GM23338 (cell line): ENCODE results near the gene C7orf25. TPM values are rescaled to one million over a fixed set of nuclear protein-coding genes. Genes with fewer than 3 reads are reported as not detected.

Experiments used
- ATAC-seq: fragments of 200-7000 bp; cut with Tn5 transposase; 3 replicates; pipeline ENCODE4 v1.9.1; 2020
- DNase-seq: peaks from one replicate; pipeline ENCODE4 v3.0.0-alpha.2; 2015; ENCODE audit warnings: low spot score
- H2AFZ ChIP-seq: fragments of 200-600 bp; sonication (generic); 2 replicates; pipeline ENCODE4 v1.8.0; 2016; ENCODE audit warnings: antibody characterized with exemption, mild to moderate bottlenecking, moderate library complexity
- H3F3A ChIP-seq: fragments of 200-600 bp; sonication (generic); replicated peaks from 2 replicates; pipeline ENCODE4 v1.8.0; 2017; ENCODE audit warnings: antibody characterized with exemption, mixed run types, low read depth
- H3K27ac ChIP-seq: fragments of 200-600 bp; sonication (generic); 2 replicates; pipeline ENCODE4 v1.6.1; 2016; ENCODE audit warnings: low read depth
- H3K27me3 ChIP-seq: fragments of 200-600 bp; sonication (generic); 2 replicates; pipeline ENCODE4 v1.8.0; 2016; ENCODE audit warnings: mild to moderate bottlenecking, mixed run types, moderate library complexity; ENCODE audit not compliant: insufficient read depth
- H3K36me3 ChIP-seq: fragments of 200-600 bp; sonication (generic); 2 replicates; pipeline ENCODE4 v1.8.0; 2016; ENCODE audit warnings: mild to moderate bottlenecking; ENCODE audit not compliant: insufficient read depth
- H3K4me1 ChIP-seq: fragments of 200-600 bp; sonication (generic); 2 replicates; pipeline ENCODE4 v1.8.0; 2016; ENCODE audit warnings: mild to moderate bottlenecking, moderate library complexity; ENCODE audit not compliant: insufficient read depth
- H3K4me2 ChIP-seq: fragments of 200-600 bp; sonication (generic); 2 replicates; pipeline ENCODE4 v1.7.1; 2017; ENCODE audit warnings: mixed run types
- H3K4me3 ChIP-seq: fragments of 200-600 bp; sonication (generic); 2 replicates; pipeline ENCODE4 v1.6.1; 2016; ENCODE audit warnings: mixed run types
- H3K79me2 ChIP-seq: fragments of 200-600 bp; sonication (generic); replicated peaks from 2 replicates; pipeline ENCODE4 v1.8.0; 2017; ENCODE audit warnings: mild to moderate bottlenecking; ENCODE audit not compliant: insufficient read depth
- H3K9me2 ChIP-seq: fragments of 200-600 bp; sonication (generic); 2 replicates; pipeline ENCODE4 v1.8.0; 2017; ENCODE audit not compliant: insufficient read depth
- H4K20me1 ChIP-seq: fragments of 200-600 bp; sonication (generic); replicated peaks from 2 replicates; pipeline ENCODE4 v1.8.0; 2017; ENCODE audit warnings: mild to moderate bottlenecking; ENCODE audit not compliant: insufficient read depth
- H3K27ac Mint-ChIP-seq: 2 replicates; pipeline ENCODE4 v1.8.0; 2020; ENCODE audit warnings: inconsistent platforms, mild to moderate bottlenecking, moderate library complexity, mixed read lengths
- H3K27me3 Mint-ChIP-seq: 3 replicates; pipeline ENCODE4 v1.8.0; 2022; ENCODE audit warnings: low read depth, mild to moderate bottlenecking, moderate library complexity, mixed read lengths, inconsistent platforms; ENCODE audit not compliant: insufficient read depth, poor library complexity
- H3K36me3 Mint-ChIP-seq: 3 replicates; pipeline ENCODE4 v1.8.0; 2021; ENCODE audit warnings: low read depth, mild to moderate bottlenecking, inconsistent platforms, moderate library complexity, mixed read lengths
- H3K4me1 Mint-ChIP-seq: 3 replicates; pipeline ENCODE4 v1.8.0; 2020; ENCODE audit warnings: mild to moderate bottlenecking, inconsistent platforms, mixed read lengths
- H3K4me3 Mint-ChIP-seq: 3 replicates; pipeline ENCODE4 v1.8.0; 2021; ENCODE audit warnings: moderate library complexity, mild to moderate bottlenecking, inconsistent platforms, mixed read lengths
- H3K9me3 Mint-ChIP-seq: 3 replicates; pipeline ENCODE4 v1.8.0; 2020; ENCODE audit warnings: moderate library complexity, mild to moderate bottlenecking, inconsistent platforms, mixed read lengths
- EZH2 ChIP-seq: fragments of 200-600 bp; sonication (generic); IDR thresholded peaks from one replicate; pipeline ENCODE4 v1.8.0; 2017; ENCODE audit warnings: antibody characterized with exemption, mild to moderate bottlenecking, low read depth; ENCODE audit not compliant: unreplicated experiment
- STAT1 ChIP-seq: IDR thresholded peaks from one replicate; pipeline ENCODE4 v1.6.1; 2016; ENCODE audit warnings: antibody characterized with exemption; ENCODE audit not compliant: unreplicated experiment
- ZNF114 ChIP-seq: fragments of 250-450 bp; sonication (Bioruptor Pico); IDR thresholded peaks from 2 replicates; pipeline ENCODE4 v1.5.0; 2020; ENCODE audit warnings: mild to moderate bottlenecking, moderate library complexity
- polyA plus RNA-seq: library from polyadenylated mRNA; unstranded; fragments of >200 nt; fragmentation: Nextera tagmentation; extraction: Ambion mirVana; gene quantifications from 2 replicates; pipeline ENCODE4 v1.2.1, GENCODE V29; 2016
- total RNA-seq: library from RNA; depleted of rRNA; stranded (reverse); fragments of >200 nt; shearing (Covaris generic); gene quantifications from 2 replicates; pipeline ENCODE4 v1.2.3, GENCODE V29; 2014
- TF ChIP-seq, protein P1 (sequence below): fragments of 250-450 bp; sonication (Bioruptor Pico); IDR thresholded peaks from 2 replicates; pipeline ENCODE4 v1.5.0; 2020; ENCODE audit warnings: mild to moderate bottlenecking, moderate library complexity
- TF ChIP-seq, protein P2 (sequence below): IDR thresholded peaks from one replicate; pipeline ENCODE4 v1.6.1; 2018; ENCODE audit warnings: antibody characterized with exemption; ENCODE audit not compliant: unreplicated experiment
- TF ChIP-seq, protein P3 (sequence below), 2 experiments: fragments of 200-600 bp in 1 of 2; sonication (generic) in 1 of 2; conservative IDR thresholded peaks; 2 replicates each; pipeline versions ENCODE4 v1.5.1 to v1.6.1; 2016 to 2017; ENCODE audit warnings: antibody characterized with exemption in 2 of 2, low read depth in 2 of 2, mild to moderate bottlenecking in 2 of 2, moderate library complexity in 1 of 2

The C7orf25 gene
- total and polyA plus RNA-seq, 2 experiments from 2014 or later, result 1.7 to 8.7 TPM

DNA sequence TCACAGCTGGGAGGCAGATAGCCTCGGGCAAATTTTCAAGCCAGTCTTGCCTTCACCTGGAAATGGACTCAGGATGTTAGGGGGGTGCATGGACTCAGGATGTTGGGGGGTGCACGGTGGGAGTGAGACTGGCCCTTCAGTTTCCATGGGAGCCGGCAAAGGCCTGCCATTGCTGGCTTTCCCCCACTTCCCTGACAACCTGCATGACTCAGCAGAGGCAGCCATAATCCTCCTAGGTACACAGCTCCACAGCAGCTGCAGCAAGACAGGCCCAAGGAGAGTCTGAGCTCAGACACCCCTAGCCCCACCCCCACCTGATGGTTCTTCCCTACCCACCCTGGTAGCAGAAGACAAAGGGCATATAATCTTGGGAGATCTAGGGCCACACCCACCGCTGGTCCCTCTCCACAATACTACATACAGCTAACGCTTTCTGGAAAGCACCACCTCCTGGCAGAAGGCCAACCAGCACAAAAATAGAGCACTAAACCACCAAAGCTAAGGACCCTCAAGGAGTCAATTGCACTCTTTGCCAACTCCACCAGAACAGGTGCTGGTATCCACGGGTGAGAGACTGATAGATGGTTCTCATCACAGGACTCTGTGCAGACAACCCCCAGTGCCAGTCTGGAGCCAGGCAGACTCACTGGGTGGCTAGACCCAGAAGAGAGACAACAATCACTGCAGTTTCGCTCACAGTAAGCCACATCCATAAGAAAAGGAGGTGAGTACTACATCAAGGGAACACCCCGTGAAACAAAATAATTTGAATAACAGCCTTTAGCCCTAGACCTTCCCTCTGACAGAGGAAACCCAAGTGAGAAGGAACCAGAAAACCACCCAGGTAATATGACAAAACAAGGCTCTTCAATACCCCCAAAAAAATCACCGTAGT, 18.3 kb downstream of the C7orf25 start:
- Histone ChIP-seq H3K27me3 (no peaks in the 10 kb centered on the region), H2AFZ (no peak overlapping the region), H3K4me1 (peaks cover 20% of the 10 kb centered on the region), H4K20me1 (no peaks in the 10 kb centered on the region), H3K9me2 (no peaks in the 10 kb centered on the region; the same call in 1 of the 2 replicates), H3K79me2 (no peaks in the 10 kb centered on the region), H3K27ac (no peak overlapping the region), H3K36me3 (no peaks in the 10 kb centered on the region), H3K4me3 (no peak overlapping the region), H3K4me2 (no peak overlapping the region), H3F3A (0 out of 2 replicates have a peak, but pooled peaks cover 6% of the 10 kb centered on the region)
- ATAC-seq, result peak; percentile 58
- H3K27me3 Mint-ChIP-seq, result peaks cover 9% of the 10 kb centered on the region
- H3K4me3 Mint-ChIP-seq, result no peak overlapping the region
- H3K36me3 Mint-ChIP-seq, result peaks cover 31% of the 10 kb centered on the region
- TF ChIP-seq, protein P1, sequence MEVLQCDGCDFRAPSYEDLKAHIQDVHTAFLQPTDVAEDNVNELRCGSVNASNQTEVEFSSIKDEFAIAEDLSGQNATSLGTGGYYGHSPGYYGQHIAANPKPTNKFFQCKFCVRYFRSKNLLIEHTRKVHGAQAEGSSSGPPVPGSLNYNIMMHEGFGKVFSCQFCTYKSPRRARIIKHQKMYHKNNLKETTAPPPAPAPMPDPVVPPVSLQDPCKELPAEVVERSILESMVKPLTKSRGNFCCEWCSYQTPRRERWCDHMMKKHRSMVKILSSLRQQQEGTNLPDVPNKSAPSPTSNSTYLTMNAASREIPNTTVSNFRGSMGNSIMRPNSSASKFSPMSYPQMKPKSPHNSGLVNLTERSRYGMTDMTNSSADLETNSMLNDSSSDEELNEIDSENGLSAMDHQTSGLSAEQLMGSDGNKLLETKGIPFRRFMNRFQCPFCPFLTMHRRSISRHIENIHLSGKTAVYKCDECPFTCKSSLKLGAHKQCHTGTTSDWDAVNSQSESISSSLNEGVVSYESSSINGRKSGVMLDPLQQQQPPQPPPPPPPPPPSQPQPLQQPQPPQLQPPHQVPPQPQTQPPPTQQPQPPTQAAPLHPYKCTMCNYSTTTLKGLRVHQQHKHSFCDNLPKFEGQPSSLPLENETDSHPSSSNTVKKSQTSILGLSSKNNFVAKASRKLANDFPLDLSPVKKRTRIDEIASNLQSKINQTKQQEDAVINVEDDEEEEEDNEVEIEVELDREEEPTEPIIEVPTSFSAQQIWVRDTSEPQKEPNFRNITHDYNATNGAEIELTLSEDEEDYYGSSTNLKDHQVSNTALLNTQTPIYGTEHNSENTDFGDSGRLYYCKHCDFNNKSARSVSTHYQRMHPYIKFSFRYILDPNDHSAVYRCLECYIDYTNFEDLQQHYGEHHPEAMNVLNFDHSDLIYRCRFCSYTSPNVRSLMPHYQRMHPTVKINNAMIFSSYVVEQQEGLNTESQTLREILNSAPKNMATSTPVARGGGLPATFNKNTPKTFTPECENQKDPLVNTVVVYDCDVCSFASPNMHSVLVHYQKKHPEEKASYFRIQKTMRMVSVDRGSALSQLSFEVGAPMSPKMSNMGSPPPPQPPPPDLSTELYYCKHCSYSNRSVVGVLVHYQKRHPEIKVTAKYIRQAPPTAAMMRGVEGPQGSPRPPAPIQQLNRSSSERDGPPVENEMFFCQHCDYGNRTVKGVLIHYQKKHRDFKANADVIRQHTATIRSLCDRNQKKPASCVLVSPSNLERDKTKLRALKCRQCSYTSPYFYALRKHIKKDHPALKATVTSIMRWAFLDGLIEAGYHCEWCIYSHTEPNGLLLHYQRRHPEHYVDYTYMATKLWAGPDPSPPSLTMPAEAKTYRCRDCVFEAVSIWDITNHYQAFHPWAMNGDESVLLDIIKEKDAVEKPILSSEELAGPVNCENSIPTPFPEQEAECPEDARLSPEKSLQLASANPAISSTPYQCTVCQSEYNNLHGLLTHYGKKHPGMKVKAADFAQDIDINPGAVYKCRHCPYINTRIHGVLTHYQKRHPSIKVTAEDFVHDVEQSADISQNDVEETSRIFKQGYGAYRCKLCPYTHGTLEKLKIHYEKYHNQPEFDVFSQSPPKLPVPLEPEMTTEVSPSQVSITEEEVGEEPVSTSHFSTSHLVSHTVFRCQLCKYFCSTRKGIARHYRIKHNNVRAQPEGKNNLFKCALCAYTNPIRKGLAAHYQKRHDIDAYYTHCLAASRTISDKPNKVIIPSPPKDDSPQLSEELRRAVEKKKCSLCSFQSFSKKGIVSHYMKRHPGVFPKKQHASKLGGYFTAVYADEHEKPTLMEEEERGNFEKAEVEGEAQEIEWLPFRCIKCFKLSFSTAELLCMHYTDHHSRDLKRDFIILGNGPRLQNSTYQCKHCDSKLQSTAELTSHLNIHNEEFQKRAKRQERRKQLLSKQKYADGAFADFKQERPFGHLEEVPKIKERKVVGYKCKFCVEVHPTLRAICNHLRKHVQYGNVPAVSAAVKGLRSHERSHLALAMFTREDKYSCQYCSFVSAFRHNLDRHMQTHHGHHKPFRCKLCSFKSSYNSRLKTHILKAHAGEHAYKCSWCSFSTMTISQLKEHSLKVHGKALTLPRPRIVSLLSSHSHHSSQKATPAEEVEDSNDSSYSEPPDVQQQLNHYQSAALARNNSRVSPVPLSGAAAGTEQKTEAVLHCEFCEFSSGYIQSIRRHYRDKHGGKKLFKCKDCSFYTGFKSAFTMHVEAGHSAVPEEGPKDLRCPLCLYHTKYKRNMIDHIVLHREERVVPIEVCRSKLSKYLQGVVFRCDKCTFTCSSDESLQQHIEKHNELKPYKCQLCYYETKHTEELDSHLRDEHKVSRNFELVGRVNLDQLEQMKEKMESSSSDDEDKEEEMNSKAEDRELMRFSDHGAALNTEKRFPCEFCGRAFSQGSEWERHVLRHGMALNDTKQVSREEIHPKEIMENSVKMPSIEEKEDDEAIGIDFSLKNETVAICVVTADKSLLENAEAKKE, result peak; percentile 7; the same call in 1 of the 2 replicates
- TF ChIP-seq, protein P2, sequence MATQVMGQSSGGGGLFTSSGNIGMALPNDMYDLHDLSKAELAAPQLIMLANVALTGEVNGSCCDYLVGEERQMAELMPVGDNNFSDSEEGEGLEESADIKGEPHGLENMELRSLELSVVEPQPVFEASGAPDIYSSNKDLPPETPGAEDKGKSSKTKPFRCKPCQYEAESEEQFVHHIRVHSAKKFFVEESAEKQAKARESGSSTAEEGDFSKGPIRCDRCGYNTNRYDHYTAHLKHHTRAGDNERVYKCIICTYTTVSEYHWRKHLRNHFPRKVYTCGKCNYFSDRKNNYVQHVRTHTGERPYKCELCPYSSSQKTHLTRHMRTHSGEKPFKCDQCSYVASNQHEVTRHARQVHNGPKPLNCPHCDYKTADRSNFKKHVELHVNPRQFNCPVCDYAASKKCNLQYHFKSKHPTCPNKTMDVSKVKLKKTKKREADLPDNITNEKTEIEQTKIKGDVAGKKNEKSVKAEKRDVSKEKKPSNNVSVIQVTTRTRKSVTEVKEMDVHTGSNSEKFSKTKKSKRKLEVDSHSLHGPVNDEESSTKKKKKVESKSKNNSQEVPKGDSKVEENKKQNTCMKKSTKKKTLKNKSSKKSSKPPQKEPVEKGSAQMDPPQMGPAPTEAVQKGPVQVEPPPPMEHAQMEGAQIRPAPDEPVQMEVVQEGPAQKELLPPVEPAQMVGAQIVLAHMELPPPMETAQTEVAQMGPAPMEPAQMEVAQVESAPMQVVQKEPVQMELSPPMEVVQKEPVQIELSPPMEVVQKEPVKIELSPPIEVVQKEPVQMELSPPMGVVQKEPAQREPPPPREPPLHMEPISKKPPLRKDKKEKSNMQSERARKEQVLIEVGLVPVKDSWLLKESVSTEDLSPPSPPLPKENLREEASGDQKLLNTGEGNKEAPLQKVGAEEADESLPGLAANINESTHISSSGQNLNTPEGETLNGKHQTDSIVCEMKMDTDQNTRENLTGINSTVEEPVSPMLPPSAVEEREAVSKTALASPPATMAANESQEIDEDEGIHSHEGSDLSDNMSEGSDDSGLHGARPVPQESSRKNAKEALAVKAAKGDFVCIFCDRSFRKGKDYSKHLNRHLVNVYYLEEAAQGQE, result no peak
- no peak for TF ChIP-seq STAT1
- TF ChIP-seq EZH2, result no peak
- no peak for TF ChIP-seq ZNF114 (CRISPR knock-in tag)
- TF ChIP-seq, protein P3, sequence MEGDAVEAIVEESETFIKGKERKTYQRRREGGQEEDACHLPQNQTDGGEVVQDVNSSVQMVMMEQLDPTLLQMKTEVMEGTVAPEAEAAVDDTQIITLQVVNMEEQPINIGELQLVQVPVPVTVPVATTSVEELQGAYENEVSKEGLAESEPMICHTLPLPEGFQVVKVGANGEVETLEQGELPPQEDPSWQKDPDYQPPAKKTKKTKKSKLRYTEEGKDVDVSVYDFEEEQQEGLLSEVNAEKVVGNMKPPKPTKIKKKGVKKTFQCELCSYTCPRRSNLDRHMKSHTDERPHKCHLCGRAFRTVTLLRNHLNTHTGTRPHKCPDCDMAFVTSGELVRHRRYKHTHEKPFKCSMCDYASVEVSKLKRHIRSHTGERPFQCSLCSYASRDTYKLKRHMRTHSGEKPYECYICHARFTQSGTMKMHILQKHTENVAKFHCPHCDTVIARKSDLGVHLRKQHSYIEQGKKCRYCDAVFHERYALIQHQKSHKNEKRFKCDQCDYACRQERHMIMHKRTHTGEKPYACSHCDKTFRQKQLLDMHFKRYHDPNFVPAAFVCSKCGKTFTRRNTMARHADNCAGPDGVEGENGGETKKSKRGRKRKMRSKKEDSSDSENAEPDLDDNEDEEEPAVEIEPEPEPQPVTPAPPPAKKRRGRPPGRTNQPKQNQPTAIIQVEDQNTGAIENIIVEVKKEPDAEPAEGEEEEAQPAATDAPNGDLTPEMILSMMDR (conservative IDR thresholded peaks at IDR 0.05; ENCODE audit: low read depth in 2 of 2), result peak in 1 of 2 experiments; percentile 5; a peak in 1 of 4 replicates
- peak; percentile 29 for DNase-seq
- H3K4me1 Mint-ChIP-seq, result peaks cover 20% of the 10 kb centered on the region
- H3K27ac Mint-ChIP-seq, result no peak overlapping the region; the same call in 1 of the 2 replicates
- peaks cover 39% of the 10 kb centered on the region for H3K9me3 Mint-ChIP-seq
